Stimulated activated CD4-positive, alpha-beta T cell treated with anti-CD3 and anti-CD28 coated beads, Interleukin-4, amount 100 ng/mL, for 1 hour (primary cell): ENCODE measurements around the gene ITGA11.
"Not testable (repeated sequence)": the region's sequence is repeated elsewhere in the genome, so short reads cannot be mapped to it uniquely, and the experiment has no call there.

Experiments
- DNase-seq: peaks from one replicate; pipeline ENCODE4 v3.0.0-alpha.2; 2020

The ITGA11 gene

GRCh38 chr15:68422403-68423145, 9.4 kb downstream of the ITGA11 start:
- DNase-seq: not testable (repeated sequence)

- no peak for DNase-seq
Observed at GRCh38 chr15:68421798-68422402, 10.1 kb downstream of the ITGA11 start.

GRCh38 chr15:68421115-68421551, 10.8 kb downstream of the ITGA11 start:
- no peak for DNase-seq

- no peak for DNase-seq
Observed at GRCh38 chr15:68420186-68420684, 11.7 kb downstream of the ITGA11 start.

- DNase-seq: no peak
Observed at GRCh38 chr15:68419301-68420175, 12.4 kb downstream of the ITGA11 start.

- no peak for DNase-seq
Observed at GRCh38 chr15:68418611-68419161, 13.3 kb downstream of the ITGA11 start.

- no peak for DNase-seq
Observed at GRCh38 chr15:68417897-68418296, 14.1 kb downstream of the ITGA11 start.

GRCh38 chr15:68417051-68417450, 14.9 kb downstream of the ITGA11 start:
- DNase-seq: no peak

GRCh38 chr15:68416158-68416535, 15.8 kb downstream of the ITGA11 start:
- DNase-seq: no peak

GRCh38 chr15:68415501-68416157, 16.3 kb downstream of the ITGA11 start:
- no peak for DNase-seq

GRCh38 chr15:68415061-68415460, 16.9 kb downstream of the ITGA11 start:
- DNase-seq: no peak

GRCh38 chr15:68414591-68414990, 17.4 kb downstream of the ITGA11 start:
- no peak for DNase-seq

- DNase-seq: no peak
Observed at GRCh38 chr15:68414206-68414555, 17.8 kb downstream of the ITGA11 start.

- DNase-seq: no peak
Observed at GRCh38 chr15:68413363-68414205, 18.4 kb downstream of the ITGA11 start.

- no peak for DNase-seq
Observed at GRCh38 chr15:68412218-68412617, 19.7 kb downstream of the ITGA11 start.

GRCh38 chr15:68411735-68412134, 20.2 kb downstream of the ITGA11 start:
- no peak for DNase-seq

GRCh38 chr15:68411343-68411675, 20.7 kb downstream of the ITGA11 start:
- DNase-seq: no peak

- no peak for DNase-seq
Observed at GRCh38 chr15:68410466-68411342, 21.3 kb downstream of the ITGA11 start.

- no peak for DNase-seq
Observed at GRCh38 chr15:68409736-68410370, 22.1 kb downstream of the ITGA11 start.

- DNase-seq: no peak
Observed at GRCh38 chr15:68408971-68409370, 23.0 kb downstream of the ITGA11 start.
